ENCODE results near the gene GYS2.

DNA sequence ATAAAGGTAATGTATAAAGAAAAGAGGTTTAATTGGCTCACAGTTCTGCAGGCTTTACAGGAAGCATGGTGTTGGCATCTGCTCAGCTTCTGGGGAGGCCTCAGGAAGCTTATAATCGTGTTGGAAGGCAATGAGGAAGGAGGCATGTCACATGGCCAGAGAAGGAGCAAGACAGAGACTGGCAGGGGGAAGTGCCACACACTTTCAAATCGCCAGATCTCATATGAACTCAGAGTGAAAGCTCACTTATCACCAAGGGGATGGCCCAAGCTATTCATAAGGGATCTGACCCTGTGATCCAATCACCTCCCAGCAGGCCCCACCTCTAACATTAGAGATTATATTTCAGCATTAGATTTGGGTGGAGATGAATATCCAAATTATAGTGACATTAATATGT is 26.7 kb upstream of the GYS2 start:
- TF ChIP-seq, protein P1, sequence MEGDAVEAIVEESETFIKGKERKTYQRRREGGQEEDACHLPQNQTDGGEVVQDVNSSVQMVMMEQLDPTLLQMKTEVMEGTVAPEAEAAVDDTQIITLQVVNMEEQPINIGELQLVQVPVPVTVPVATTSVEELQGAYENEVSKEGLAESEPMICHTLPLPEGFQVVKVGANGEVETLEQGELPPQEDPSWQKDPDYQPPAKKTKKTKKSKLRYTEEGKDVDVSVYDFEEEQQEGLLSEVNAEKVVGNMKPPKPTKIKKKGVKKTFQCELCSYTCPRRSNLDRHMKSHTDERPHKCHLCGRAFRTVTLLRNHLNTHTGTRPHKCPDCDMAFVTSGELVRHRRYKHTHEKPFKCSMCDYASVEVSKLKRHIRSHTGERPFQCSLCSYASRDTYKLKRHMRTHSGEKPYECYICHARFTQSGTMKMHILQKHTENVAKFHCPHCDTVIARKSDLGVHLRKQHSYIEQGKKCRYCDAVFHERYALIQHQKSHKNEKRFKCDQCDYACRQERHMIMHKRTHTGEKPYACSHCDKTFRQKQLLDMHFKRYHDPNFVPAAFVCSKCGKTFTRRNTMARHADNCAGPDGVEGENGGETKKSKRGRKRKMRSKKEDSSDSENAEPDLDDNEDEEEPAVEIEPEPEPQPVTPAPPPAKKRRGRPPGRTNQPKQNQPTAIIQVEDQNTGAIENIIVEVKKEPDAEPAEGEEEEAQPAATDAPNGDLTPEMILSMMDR (IDR thresholded peaks at IDR 0.05) = no peak
- TF ChIP-seq POLR2AphosphoS5 (IDR thresholded peaks at IDR 0.05) (no peak), POLR2A (IDR thresholded peaks at IDR 0.05) (no peak), EP300 (IDR thresholded peaks at IDR 0.05) (no peak)
